ENCODE data around the gene TNRC18. TPM values are rescaled to one million over a fixed set of nuclear protein-coding genes. Genes with fewer than 3 reads are reported as not detected.
"Not testable (repeated sequence)": the region's sequence is repeated elsewhere in the genome, so short reads cannot be mapped to it uniquely, and the experiment has no call there.

The TNRC18 gene
- total RNA-seq, 1 donor from 2014 or later, result 169 TPM

DNA sequence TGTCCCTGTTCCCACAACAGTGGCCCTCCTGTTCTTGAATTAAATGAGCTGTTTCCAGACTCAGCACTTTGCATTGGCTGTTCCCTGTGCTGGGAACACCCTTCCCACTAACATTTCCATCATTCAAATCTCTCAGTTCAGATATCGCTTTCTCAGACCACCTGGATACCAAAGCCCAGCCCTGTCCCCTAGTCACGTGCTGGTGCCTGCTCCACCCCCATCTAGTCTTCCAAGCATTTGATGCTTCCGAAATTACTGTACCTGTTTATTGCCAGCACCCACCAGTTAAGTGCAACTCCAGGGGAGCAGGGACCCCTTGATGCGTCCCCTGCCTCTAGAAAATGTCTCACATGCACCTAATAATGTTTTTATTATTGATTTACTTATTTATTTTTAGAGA is 143.9 kb downstream of the TNRC18 start:
- Mint-ChIP-seq H3K27me3 (no peaks in the 10 kb centered on the region), H3K9me3 (no peaks in the 10 kb centered on the region), H3K4me1 (ENCODE audit: unreplicated experiment) (peaks cover 8% of the 10 kb centered on the region), H3K36me3 (no peaks in the 10 kb centered on the region), H3K27ac (no peak overlapping the region), H3K4me3 (no peak overlapping the region)
- DNase-seq (ENCODE audit: extremely low spot score, unreplicated experiment), result no peak
- no peak for TF ChIP-seq CTCF (conservative IDR thresholded peaks at IDR 0.05)

DNA sequence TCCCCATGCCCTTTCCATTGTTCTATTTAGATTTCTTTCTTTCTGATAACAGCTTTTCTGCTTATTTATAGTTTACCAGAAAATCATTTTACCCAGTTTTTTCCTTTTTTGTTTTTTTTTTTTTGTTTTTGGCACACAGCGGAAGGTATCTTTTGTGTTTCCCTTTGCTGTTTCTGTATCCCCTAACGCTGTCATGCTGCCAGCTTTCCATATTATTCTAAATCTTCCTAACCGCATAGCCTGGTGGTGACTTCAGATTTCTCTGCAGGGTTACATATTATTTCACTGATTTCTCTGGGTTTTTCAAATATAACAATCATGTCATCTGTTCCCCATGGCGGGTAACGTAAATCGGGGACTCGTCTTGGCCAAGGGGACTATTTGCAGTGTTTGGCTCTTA is 144.9 kb downstream of the TNRC18 start:
- Mint-ChIP-seq H3K4me1 (ENCODE audit: unreplicated experiment) (peaks cover 5% of the 10 kb centered on the region), H3K27me3 (no peaks in the 10 kb centered on the region), H3K9me3 (no peaks in the 10 kb centered on the region), H3K36me3 (no peaks in the 10 kb centered on the region), H3K27ac (no peak overlapping the region), H3K4me3 (no peak overlapping the region)
- TF ChIP-seq CTCF (conservative IDR thresholded peaks at IDR 0.05), result no peak
- DNase-seq (ENCODE audit: extremely low spot score, unreplicated experiment), result no peak

DNA sequence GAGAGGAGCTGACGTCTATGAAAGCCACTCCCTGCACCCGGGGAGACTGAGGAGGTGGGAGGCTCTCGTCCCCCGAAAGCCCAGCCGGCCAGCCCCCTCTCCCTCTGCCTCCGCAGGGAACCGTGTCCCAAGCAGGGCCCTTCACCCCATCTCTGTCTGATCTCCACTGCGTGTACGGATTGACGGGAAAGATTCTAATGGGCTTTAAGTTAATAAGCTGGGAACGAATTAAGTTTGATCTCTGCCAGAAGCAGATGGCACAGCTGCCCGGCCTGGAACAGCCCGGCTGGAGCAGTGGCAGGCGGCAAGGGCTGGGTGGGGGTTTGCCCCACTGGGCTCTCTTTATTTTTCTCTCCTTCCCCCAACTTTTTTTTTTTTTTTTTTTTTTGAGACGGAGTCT is 147.0 kb downstream of the TNRC18 start:
- H3K9me3 Mint-ChIP-seq, result no peaks in the 10 kb centered on the region
- peaks cover 5% of the 10 kb centered on the region for H3K4me1 Mint-ChIP-seq (ENCODE audit: unreplicated experiment)
- no peak for TF ChIP-seq CTCF (conservative IDR thresholded peaks at IDR 0.05)
- H3K36me3 Mint-ChIP-seq, result no peaks in the 10 kb centered on the region
- no peaks in the 10 kb centered on the region for H3K27me3 Mint-ChIP-seq
- no peak overlapping the region for H3K4me3 Mint-ChIP-seq
- no peak overlapping the region for H3K27ac Mint-ChIP-seq
- DNase-seq (ENCODE audit: extremely low spot score, unreplicated experiment), result no peak

DNA sequence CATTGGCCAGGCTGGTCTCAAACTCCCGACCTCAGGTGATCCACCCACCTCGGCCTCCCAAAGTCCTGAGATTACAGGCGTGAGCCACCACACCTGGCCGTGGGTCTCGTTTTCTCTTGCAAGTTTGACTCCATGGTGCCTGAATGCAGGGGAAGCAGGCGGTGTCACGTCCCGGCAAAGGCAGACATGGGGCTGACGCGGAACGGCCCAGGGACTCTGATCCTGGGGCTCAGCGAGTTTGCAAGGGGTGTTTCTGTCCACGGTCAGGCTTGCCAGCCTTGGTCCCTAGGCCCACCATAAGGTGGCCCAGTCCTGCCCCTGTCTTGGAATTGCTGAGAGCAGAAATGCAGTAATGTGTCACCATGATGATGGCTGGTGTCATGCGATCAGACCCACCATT is 147.5 kb downstream of the TNRC18 start:
- H3K36me3 Mint-ChIP-seq; DNase-seq (ENCODE audit: extremely low spot score, unreplicated experiment); H3K27ac Mint-ChIP-seq; H3K4me1 Mint-ChIP-seq (ENCODE audit: unreplicated experiment); H3K27me3 Mint-ChIP-seq; H3K9me3 Mint-ChIP-seq; H3K4me3 Mint-ChIP-seq: not testable (repeated sequence)

DNA sequence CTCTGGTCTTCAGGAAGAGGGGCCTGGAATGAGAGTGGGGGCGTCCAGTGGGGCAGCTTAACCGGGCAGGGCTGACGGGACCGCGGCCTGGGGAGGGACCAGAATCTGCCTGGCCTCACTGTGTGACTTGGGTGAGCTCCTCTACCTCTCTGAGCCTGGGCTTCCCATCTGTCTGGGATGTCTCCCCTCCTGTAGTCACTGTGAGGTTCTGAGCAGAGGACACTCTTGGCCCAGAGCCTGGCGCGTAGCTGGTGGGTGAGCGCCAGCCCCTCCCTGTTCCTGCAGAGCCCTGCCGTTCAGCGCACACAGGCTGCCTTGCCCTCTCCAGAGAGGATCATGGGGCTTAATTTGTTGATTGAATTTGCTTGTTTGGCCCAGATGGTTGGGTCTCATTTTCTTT is 148.1 kb downstream of the TNRC18 start:
- not testable (repeated sequence) for H3K27ac Mint-ChIP-seq; H3K9me3 Mint-ChIP-seq; H3K36me3 Mint-ChIP-seq; H3K4me1 Mint-ChIP-seq (ENCODE audit: unreplicated experiment); H3K27me3 Mint-ChIP-seq; DNase-seq (ENCODE audit: extremely low spot score, unreplicated experiment); H3K4me3 Mint-ChIP-seq

- H3K36me3 Mint-ChIP-seq; H3K4me3 Mint-ChIP-seq; H3K4me1 Mint-ChIP-seq (ENCODE audit: unreplicated experiment); H3K27ac Mint-ChIP-seq; DNase-seq (ENCODE audit: extremely low spot score, unreplicated experiment); H3K9me3 Mint-ChIP-seq; H3K27me3 Mint-ChIP-seq: not testable (repeated sequence)
Measured at GRCh38 chr7:5274985-5275431, 148.6 kb downstream of the TNRC18 start.

GRCh38 chr7:5274441-5274840 is 149.2 kb downstream of the TNRC18 start:
- Mint-ChIP-seq H3K27me3 (no peaks in the 10 kb centered on the region), H3K4me3 (no peak overlapping the region), H3K27ac (no peak overlapping the region), H3K4me1 (ENCODE audit: unreplicated experiment) (peaks cover 5% of the 10 kb centered on the region), H3K9me3 (no peaks in the 10 kb centered on the region), H3K36me3 (no peaks in the 10 kb centered on the region)
- TF ChIP-seq CTCF (conservative IDR thresholded peaks at IDR 0.05), result no peak
- DNase-seq (ENCODE audit: extremely low spot score, unreplicated experiment), result no peak

- H3K36me3 Mint-ChIP-seq; H3K4me3 Mint-ChIP-seq; H3K4me1 Mint-ChIP-seq (ENCODE audit: unreplicated experiment); H3K27ac Mint-ChIP-seq; H3K9me3 Mint-ChIP-seq; DNase-seq (ENCODE audit: extremely low spot score, unreplicated experiment); H3K27me3 Mint-ChIP-seq: not testable (repeated sequence)
Measured at GRCh38 chr7:5273831-5274405, 149.7 kb downstream of the TNRC18 start.
